ENCODE data around the gene CC2D1B. TPM values are rescaled to one million over a fixed set of nuclear protein-coding genes. Genes with fewer than 3 reads are reported as not detected.

CC2D1B gene
- total RNA-seq, 1 experiment from 2014 or later, result 24.3 TPM

DNA sequence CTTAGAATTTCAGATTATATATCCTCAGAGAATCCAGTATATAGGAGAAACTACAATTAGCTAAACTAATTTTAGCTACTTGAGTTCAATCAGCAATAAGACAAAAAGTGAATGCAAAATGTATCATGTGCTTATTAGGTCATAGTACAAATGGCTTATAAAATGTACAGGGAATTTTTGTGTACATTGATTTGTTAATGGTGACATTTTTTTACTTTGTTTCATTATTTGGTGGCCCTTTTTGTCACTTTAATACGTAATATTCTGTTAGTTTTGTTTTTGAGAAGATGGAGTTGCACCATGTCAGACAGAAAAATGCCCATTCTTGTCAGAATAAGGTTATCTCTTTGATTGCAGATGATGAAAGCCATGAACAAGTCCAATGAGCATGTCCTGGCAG lies 33.6 kb downstream of the CC2D1B start:
- H3K27ac Mint-ChIP-seq, result peak overlapping the region in 2 of 3 experiments; percentile 22 to 31; a peak in 2 of 7 replicates
- no peaks in the 10 kb centered on the region for H3K23me2 ChIP-seq (ENCODE audit: insufficient read length, low read depth, low read length, poor library complexity, severe bottlenecking)
- H2BK15ac ChIP-seq (ENCODE audit: low read depth, low read length), result no peak overlapping the region
- H3K18ac ChIP-seq (ENCODE audit: insufficient read length, low read depth, low read length), result no peak overlapping the region
- no peaks in the 10 kb centered on the region for H4K20me1 ChIP-seq (ENCODE audit: control insufficient read depth, insufficient read depth, insufficient read length)
- H4K91ac ChIP-seq (ENCODE audit: insufficient read length, low read depth, low read length), result no peak overlapping the region
- H3K4me1 ChIP-seq (ENCODE audit: insufficient read depth, low read length), result no peaks in the 10 kb centered on the region
- H4K8ac ChIP-seq (replicated peaks; ENCODE audit: insufficient read length, low read depth, low read length), result no peak overlapping the region
- TF ChIP-seq, protein P1, sequence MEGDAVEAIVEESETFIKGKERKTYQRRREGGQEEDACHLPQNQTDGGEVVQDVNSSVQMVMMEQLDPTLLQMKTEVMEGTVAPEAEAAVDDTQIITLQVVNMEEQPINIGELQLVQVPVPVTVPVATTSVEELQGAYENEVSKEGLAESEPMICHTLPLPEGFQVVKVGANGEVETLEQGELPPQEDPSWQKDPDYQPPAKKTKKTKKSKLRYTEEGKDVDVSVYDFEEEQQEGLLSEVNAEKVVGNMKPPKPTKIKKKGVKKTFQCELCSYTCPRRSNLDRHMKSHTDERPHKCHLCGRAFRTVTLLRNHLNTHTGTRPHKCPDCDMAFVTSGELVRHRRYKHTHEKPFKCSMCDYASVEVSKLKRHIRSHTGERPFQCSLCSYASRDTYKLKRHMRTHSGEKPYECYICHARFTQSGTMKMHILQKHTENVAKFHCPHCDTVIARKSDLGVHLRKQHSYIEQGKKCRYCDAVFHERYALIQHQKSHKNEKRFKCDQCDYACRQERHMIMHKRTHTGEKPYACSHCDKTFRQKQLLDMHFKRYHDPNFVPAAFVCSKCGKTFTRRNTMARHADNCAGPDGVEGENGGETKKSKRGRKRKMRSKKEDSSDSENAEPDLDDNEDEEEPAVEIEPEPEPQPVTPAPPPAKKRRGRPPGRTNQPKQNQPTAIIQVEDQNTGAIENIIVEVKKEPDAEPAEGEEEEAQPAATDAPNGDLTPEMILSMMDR (conservative IDR thresholded peaks at IDR 0.05), result no peak
- no peak overlapping the region for H3K4ac ChIP-seq (ENCODE audit: low read depth, low read length)
- no peak overlapping the region for H3K27ac ChIP-seq (ENCODE audit: insufficient read length, low read depth, low read length)
- H2AFZ ChIP-seq (ENCODE audit: low read length), result no peak overlapping the region
- no peaks in the 10 kb centered on the region for H3K27me3 ChIP-seq (ENCODE audit: insufficient read depth, low read length)
- H2BK5ac ChIP-seq (ENCODE audit: insufficient read length, low read length), result no peak overlapping the region
- no peak overlapping the region for H3K23ac ChIP-seq (ENCODE audit: insufficient read length, low read depth, low read length)
- no peaks in the 10 kb centered on the region for H3K9me3 ChIP-seq (ENCODE audit: control insufficient read depth, low read depth, low read length)
- no peak overlapping the region for H3K14ac ChIP-seq (ENCODE audit: insufficient read depth, low read length)
- WGBS (ENCODE audit: extremely low coverage, insufficient read length, low lambda C conversion rate), result no CpG with 5 or more reads among the region's 1 CpG
- H2BK20ac ChIP-seq (ENCODE audit: low read depth, low read length, poor library complexity, severe bottlenecking), result no peak overlapping the region
- no peaks in the 10 kb centered on the region for H3K9me3 Mint-ChIP-seq
- H2BK120ac ChIP-seq (ENCODE audit: low read depth, low read length, poor library complexity, severe bottlenecking), result no peak overlapping the region
- H3K56ac ChIP-seq (ENCODE audit: insufficient read length, low read depth, low read length), result no peak overlapping the region
- no peak overlapping the region for H4K5ac ChIP-seq (ENCODE audit: insufficient read length, low read depth, low read length)
- DNase-seq, result no peak
- H3K4me3 Mint-ChIP-seq, result no peak overlapping the region
- H2AK5ac ChIP-seq (ENCODE audit: insufficient read length, low read length), result no peak overlapping the region
- H3K36me3 Mint-ChIP-seq (ENCODE audit: insufficient read depth in 1 of 3, low read depth in 3 of 3), result peaks cover 0 to 13% (median 12%) of the 10 kb centered on the region in 3 experiments; a peak in 4 of 7 replicates
- H3T11ph ChIP-seq (ENCODE audit: low read length), result no peak overlapping the region
- no peaks in the 10 kb centered on the region; the same call in 1 of the 2 replicates for H3K79me2 ChIP-seq (ENCODE audit: insufficient read depth, low read length)
- H3K4me2 ChIP-seq (ENCODE audit: insufficient read depth, insufficient read length, low read length), result no peak overlapping the region
- no peak overlapping the region for H3K9ac ChIP-seq (ENCODE audit: extremely low read depth, insufficient read length, low read length)
- H3K27me3 Mint-ChIP-seq (ENCODE audit: low read depth), result no peaks in the 10 kb centered on the region
- no peaks in the 10 kb centered on the region for H3K79me1 ChIP-seq (ENCODE audit: insufficient read depth, low read depth, low read length, poor library complexity, severe bottlenecking)
- H2BK12ac ChIP-seq (ENCODE audit: insufficient read length, low read depth, low read length), result no peak overlapping the region
- H3K4me1 Mint-ChIP-seq, result peaks cover 4 to 13% of the 10 kb centered on the region in 2 experiments

Measured in H9 (cell line).